ENCODE measurements around the gene TIMM17A. TPM values are rescaled to one million over a fixed set of nuclear protein-coding genes. Genes with fewer than 3 reads are reported as not detected.

Gene TIMM17A
- total and polyA plus RNA-seq, 2 of the 8 experiments (the other 6 are each of a cell fraction or from before 2014, with no cell fraction given) = 30.3 to 57.1 TPM

DNA sequence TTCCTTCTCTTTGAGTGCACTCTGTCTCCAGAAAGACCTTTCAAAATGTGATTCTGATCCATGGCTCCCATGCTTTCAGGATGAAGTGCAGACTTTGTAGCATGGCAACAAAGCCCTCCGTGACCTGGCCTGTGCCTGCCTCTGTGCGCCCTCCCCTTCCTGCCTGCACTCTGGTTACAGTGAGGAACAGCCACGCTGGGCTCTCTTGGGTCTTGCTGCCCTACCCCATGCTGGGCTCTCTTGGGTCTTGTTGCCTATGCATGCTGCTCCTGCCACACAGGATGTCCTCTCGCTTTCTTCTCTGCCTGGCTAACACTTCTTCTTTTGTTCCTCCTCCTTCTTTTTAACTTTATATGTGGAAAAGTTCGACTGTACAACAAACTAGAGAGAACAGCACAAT is 37.0 kb upstream of the TIMM17A start:
- FAIRE-seq = no peak
- DNase-seq (ENCODE audit: low read depth in 1 of 2, low spot score in 2 of 2) = no peak
- H4K5ac ChIP-seq (ENCODE audit: insufficient read length, low read depth, low read length) = no peak overlapping the region
- no peak for TF ChIP-seq GABPA (IDR thresholded peaks at IDR 0.05; ENCODE audit: borderline replicate concordance, insufficient read depth, low read length)
- no peak for TF ChIP-seq SP2 (IDR thresholded peaks at IDR 0.05; ENCODE audit: low read length)
- H4K8ac ChIP-seq (ENCODE audit: extremely low read depth, insufficient read depth, low read length) = no peak overlapping the region
- H3K23ac ChIP-seq (ENCODE audit: insufficient read length) = no peak overlapping the region
- H3K9ac ChIP-seq (replicated peaks in 1 of 4; ENCODE audit: extremely low read depth in 1 of 4, low read depth in 3 of 4, low read length in 3 of 4) = no peak overlapping the region
- H3K27ac ChIP-seq (ENCODE audit: low read depth, low read length) = no peak overlapping the region
- H2BK5ac ChIP-seq (ENCODE audit: low read depth, low read length) = no peak overlapping the region
- H3K9me3 ChIP-seq (ENCODE audit: insufficient read depth in 2 of 2, low read depth in 1 of 2, low read length in 1 of 2) = no peaks in the 10 kb centered on the region
- H3K36me3 ChIP-seq (ENCODE audit: control insufficient read depth in 2 of 4, insufficient read depth in 4 of 4, low read length in 3 of 4) = no peaks in the 10 kb centered on the region
- H2BK15ac ChIP-seq (ENCODE audit: low read length) = peak overlapping the region; percentile 72; the same call in 1 of the 2 replicates
- no peaks in the 10 kb centered on the region for H3K27me3 ChIP-seq (replicated peaks in 1 of 4; ENCODE audit: control insufficient read depth in 3 of 4, extremely low read depth in 1 of 4, insufficient read depth in 3 of 4, low read length in 3 of 4)
- no peak overlapping the region for H3K4ac ChIP-seq (replicated peaks; ENCODE audit: insufficient read length, low read depth, low read length)
- no peak overlapping the region; the same call in 1 of the 2 replicates for H3K18ac ChIP-seq (ENCODE audit: extremely low read depth, low read length)
- H3K23me2 ChIP-seq (ENCODE audit: low read depth, low read length) = no peaks in the 10 kb centered on the region
- no peaks in the 10 kb centered on the region for H4K20me1 ChIP-seq (replicated peaks in 1 of 2; ENCODE audit: control insufficient read depth in 1 of 2, insufficient read depth in 2 of 2, low read length in 2 of 2)
- no peaks in the 10 kb centered on the region for H3K79me1 ChIP-seq (ENCODE audit: low read depth, low read length)
- CTCF ChIA-PET (ENCODE audit: partially characterized antibody) = interaction anchor here (0.8 to 4.0 kb wide), 5 partner anchors 15 to 39 kb away, joined by 3 to 22 read pairs (median 5); partner anchors contain the start of gene LMOD1
- no peak overlapping the region; the same call in 1 of the 2 replicates for H2BK12ac ChIP-seq (ENCODE audit: low read depth, low read length)
- H3K4me3 ChIP-seq (ENCODE audit: extremely low read depth in 1 of 4, insufficient read depth in 2 of 4, low read depth in 3 of 4, low read length in 4 of 4) = no peak overlapping the region
- no peak overlapping the region for H4K91ac ChIP-seq (replicated peaks; ENCODE audit: insufficient read length, low read length)
- no peak overlapping the region for H3K56ac ChIP-seq (replicated peaks; ENCODE audit: insufficient read length, low read depth, low read length)
- POLR2A ChIA-PET (ENCODE audit: partially characterized antibody) = interaction anchor here (1.5 to 1.9 kb wide), 3 partner anchors 18 to 37 kb away, joined by 3 to 5 read pairs (median 3); no protein-coding TSS in a partner anchor
- H3K4me1 ChIP-seq (replicated peaks in 1 of 4; ENCODE audit: control insufficient read depth in 3 of 4, insufficient read depth in 4 of 4, low read length in 3 of 4) = no peaks in the 10 kb centered on the region; a peak in 1 of 7 replicates
- H2BK120ac ChIP-seq (replicated peaks; ENCODE audit: low read depth, low read length) = no peak overlapping the region
- no peak overlapping the region for H2BK20ac ChIP-seq (ENCODE audit: low read length)
- no peak overlapping the region for H2AFZ ChIP-seq (ENCODE audit: low read length)
- H3K14ac ChIP-seq (ENCODE audit: insufficient read length) = no peak overlapping the region
- 81% methylated on average over 5 of the region's 5 CpGs; no CpG with 5 or more reads in 1 of the 2 experiments for WGBS, 2 experiments (ENCODE audit: extremely low coverage in 1 of 2, insufficient coverage in 1 of 2, insufficient read length in 1 of 2, insufficient replicate concordance in 2 of 2, low coverage in 1 of 2, low lambda C conversion rate in 2 of 2, missing lambda C conversion rate in 1 of 2)
- no peak overlapping the region for H3K4me2 ChIP-seq (ENCODE audit: insufficient read depth in 1 of 2, low read depth in 2 of 2, low read length in 2 of 2)
- no peaks in the 10 kb centered on the region for H3K79me2 ChIP-seq (ENCODE audit: control insufficient read depth in 1 of 2, insufficient read depth in 2 of 2, low read length in 2 of 2)
- no peak overlapping the region for H2AK5ac ChIP-seq (ENCODE audit: low read depth, low read length)
